Measurements from ENCODE around the gene SBNO2. TPM values are rescaled to one million over a fixed set of nuclear protein-coding genes. Genes with fewer than 3 reads are reported as not detected.
A peak's percentile ranks its signal among the peaks of the same experiment; 100 is the strongest.

The SBNO2 gene
- total and polyA plus RNA-seq, 2 experiments from 2014 or later: 6.9 to 35.4 TPM

DNA sequence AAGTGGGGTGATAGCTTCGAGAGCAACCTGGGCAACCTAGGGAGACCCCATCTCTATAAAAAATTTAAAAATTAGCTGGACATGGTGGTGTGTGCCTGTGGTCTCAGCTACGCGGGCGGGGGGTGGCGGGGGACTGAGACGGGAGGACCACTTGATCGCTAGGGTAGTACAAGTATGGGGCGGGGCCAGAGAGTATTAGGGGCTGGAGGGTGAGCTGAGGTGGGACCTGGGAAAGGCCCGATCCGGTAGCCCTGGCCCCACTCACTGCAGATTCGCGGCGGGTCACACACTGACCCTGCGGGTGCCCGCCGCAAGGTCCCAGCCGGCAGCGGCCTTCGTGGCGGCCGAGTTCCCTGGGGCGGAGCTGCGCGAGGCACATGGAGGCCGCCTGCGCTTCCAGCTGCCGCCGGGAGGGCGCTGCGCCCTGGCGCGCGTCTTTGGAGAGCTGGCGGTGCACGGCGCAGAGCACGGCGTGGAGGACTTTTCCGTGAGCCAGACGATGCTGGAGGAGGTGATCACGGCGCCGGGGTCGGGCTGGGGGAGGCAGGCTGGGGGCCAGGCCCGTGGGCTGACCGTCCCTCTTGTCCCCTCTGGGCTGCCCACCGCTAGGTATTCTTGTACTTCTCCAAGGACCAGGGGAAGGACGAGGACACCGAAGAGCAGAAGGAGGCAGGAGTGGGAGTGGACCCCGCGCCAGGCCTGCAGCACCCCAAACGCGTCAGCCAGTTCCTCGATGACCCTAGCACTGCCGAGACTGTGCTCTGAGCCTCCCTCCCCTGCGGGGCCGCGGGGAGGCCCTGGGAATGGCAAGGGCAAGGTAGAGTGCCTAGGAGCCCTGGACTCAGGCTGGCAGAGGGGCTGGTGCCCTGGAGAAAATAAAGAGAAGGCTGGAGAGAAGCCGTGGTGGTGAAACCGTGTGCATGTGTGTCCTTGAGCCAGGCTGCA lies 109.1 kb downstream of the SBNO2 start:
- Mint-ChIP-seq H3K36me3 (ENCODE audit: low read depth) (no peaks in the 10 kb centered on the region), H3K27me3 (ENCODE audit: insufficient read depth, low read depth, poor library complexity) (peaks cover 24% of the 10 kb centered on the region), H3K27ac (no peak overlapping the region), H3K9me3 (peaks cover 7% of the 10 kb centered on the region; the same call in 2 of the 3 replicates), H3K4me3 (peak overlapping the region; percentile 66), H3K4me1 (peaks cover 21% of the 10 kb centered on the region)
- H3F3A ChIP-seq (replicated peaks; ENCODE audit: low read depth): peaks cover 18% of the 10 kb centered on the region
- H3K9me2 ChIP-seq (ENCODE audit: insufficient read depth): no peaks in the 10 kb centered on the region
- no peak overlapping the region for H3K27ac ChIP-seq (ENCODE audit: low read depth)
- DNase-seq (ENCODE audit: low spot score): peak; percentile 90
- H3K27me3 ChIP-seq (ENCODE audit: insufficient read depth): peaks cover 14% of the 10 kb centered on the region
- peak; percentile 67 for ATAC-seq
- TF ChIP-seq JUNB (IDR thresholded peaks at IDR 0.05; ENCODE audit: unreplicated experiment) (no peak), CREB1 (CRISPR knock-in tag; IDR thresholded peaks at IDR 0.05; ENCODE audit: low read depth) (peak; percentile 21; the same call in 1 of the 2 replicates), CTCF (conservative IDR thresholded peaks at IDR 0.05; ENCODE audit: low read depth in 2 of 2) (peak; percentile 62 to 73)
- H3K4me3 ChIP-seq: peak overlapping the region; percentile 60
- H3K4me2 ChIP-seq: peak overlapping the region; percentile 85
- H3K36me3 ChIP-seq (ENCODE audit: insufficient read depth): no peaks in the 10 kb centered on the region
- H3K79me2 ChIP-seq (replicated peaks; ENCODE audit: insufficient read depth): no peaks in the 10 kb centered on the region
- no peaks in the 10 kb centered on the region for H4K20me1 ChIP-seq (replicated peaks; ENCODE audit: insufficient read depth)
- peak overlapping the region; percentile 89 for H2AFZ ChIP-seq
- H3K4me1 ChIP-seq (ENCODE audit: insufficient read depth): peaks cover 8% of the 10 kb centered on the region; the same call in 1 of the 2 replicates

DNA sequence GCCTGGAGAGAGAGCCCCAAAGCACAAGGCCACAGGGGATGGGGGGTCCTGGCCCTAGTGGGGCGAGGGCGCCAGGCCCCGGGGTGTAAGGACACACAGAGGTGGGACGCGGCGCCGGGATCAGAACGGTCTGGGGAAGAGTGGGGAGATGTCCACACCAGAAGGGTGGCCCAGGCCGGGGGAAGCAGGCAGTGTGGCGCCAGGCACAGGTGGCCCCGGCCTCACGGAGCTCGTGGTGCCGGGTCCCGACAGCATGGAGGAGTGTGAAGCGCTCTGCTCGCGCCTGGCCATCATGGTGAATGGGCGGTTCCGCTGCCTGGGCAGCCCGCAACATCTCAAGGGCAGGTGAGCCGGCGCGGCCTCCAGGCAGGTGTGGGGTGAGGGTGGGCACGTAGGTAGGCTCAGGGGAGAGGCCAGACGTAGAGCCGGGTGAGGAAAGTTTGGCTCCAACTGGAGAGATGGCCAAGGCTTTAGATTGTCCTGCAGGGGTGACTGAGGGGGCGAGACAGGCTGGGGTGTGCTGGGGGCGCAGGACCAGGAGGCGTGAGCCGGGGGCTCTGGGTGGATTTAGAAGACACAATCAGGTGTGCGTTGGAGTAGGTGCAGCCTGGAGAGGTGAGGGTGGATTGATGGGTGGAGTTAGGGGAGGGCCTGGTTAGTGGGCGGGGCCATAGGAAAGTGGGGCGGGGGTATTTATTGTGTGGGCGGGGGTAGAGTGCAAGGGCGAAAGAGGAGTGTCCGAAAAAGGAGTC lies 110.0 kb downstream of the SBNO2 start:
- H3K36me3 ChIP-seq (ENCODE audit: insufficient read depth): no peaks in the 10 kb centered on the region
- H3K4me1 ChIP-seq (ENCODE audit: insufficient read depth): peaks cover 8% of the 10 kb centered on the region; the same call in 1 of the 2 replicates
- peak; percentile 82 for DNase-seq (ENCODE audit: low spot score)
- H3K27ac ChIP-seq (ENCODE audit: low read depth): no peak overlapping the region; the same call in 1 of the 2 replicates
- peaks cover 18% of the 10 kb centered on the region for H3F3A ChIP-seq (replicated peaks; ENCODE audit: low read depth)
- Mint-ChIP-seq H3K36me3 (ENCODE audit: low read depth) (peaks cover 5% of the 10 kb centered on the region; the same call in 2 of the 3 replicates), H3K4me3 (peak overlapping the region; percentile 66), H3K27me3 (ENCODE audit: insufficient read depth, low read depth, poor library complexity) (peaks cover 24% of the 10 kb centered on the region), H3K4me1 (peaks cover 21% of the 10 kb centered on the region), H3K27ac (no peak overlapping the region), H3K9me3 (peaks cover 13% of the 10 kb centered on the region; the same call in 2 of the 3 replicates)
- no peak overlapping the region; the same call in 1 of the 2 replicates for H2AFZ ChIP-seq
- H3K4me2 ChIP-seq: peak overlapping the region; percentile 85
- ATAC-seq: peak; percentile 46
- H3K9me2 ChIP-seq (ENCODE audit: insufficient read depth): no peaks in the 10 kb centered on the region
- peak overlapping the region; percentile 60 for H3K4me3 ChIP-seq
- H3K79me2 ChIP-seq (replicated peaks; ENCODE audit: insufficient read depth): no peaks in the 10 kb centered on the region
- H3K27me3 ChIP-seq (ENCODE audit: insufficient read depth): peaks cover 14% of the 10 kb centered on the region
- H4K20me1 ChIP-seq (replicated peaks; ENCODE audit: insufficient read depth): no peaks in the 10 kb centered on the region
- TF ChIP-seq, protein P1, sequence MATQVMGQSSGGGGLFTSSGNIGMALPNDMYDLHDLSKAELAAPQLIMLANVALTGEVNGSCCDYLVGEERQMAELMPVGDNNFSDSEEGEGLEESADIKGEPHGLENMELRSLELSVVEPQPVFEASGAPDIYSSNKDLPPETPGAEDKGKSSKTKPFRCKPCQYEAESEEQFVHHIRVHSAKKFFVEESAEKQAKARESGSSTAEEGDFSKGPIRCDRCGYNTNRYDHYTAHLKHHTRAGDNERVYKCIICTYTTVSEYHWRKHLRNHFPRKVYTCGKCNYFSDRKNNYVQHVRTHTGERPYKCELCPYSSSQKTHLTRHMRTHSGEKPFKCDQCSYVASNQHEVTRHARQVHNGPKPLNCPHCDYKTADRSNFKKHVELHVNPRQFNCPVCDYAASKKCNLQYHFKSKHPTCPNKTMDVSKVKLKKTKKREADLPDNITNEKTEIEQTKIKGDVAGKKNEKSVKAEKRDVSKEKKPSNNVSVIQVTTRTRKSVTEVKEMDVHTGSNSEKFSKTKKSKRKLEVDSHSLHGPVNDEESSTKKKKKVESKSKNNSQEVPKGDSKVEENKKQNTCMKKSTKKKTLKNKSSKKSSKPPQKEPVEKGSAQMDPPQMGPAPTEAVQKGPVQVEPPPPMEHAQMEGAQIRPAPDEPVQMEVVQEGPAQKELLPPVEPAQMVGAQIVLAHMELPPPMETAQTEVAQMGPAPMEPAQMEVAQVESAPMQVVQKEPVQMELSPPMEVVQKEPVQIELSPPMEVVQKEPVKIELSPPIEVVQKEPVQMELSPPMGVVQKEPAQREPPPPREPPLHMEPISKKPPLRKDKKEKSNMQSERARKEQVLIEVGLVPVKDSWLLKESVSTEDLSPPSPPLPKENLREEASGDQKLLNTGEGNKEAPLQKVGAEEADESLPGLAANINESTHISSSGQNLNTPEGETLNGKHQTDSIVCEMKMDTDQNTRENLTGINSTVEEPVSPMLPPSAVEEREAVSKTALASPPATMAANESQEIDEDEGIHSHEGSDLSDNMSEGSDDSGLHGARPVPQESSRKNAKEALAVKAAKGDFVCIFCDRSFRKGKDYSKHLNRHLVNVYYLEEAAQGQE (IDR thresholded peaks at IDR 0.05; ENCODE audit: unreplicated experiment): no peak
- no peak for TF ChIP-seq ZNF462 (CRISPR knock-in tag; IDR thresholded peaks at IDR 0.05)
- no peak for TF ChIP-seq NANOG (IDR thresholded peaks at IDR 0.05; ENCODE audit: borderline replicate concordance)

Data from GM23338 (cell line).